Natural killer cell (primary cell): ENCODE data around the gene VPS13D. TPM values are rescaled to one million over a fixed set of nuclear protein-coding genes. Genes with fewer than 3 reads are reported as not detected.

Experiments
- ATAC-seq, 3 donors: fragments of 150-1000 bp in 2 of 3; fragments of 200-7000 bp in 1 of 3; cut with Tn5 transposase; 1 replicate in 1 of 3; 2 replicates in 2 of 3; pipeline ENCODE4 v1.10.0; 2021; ENCODE audit warnings: mild to moderate bottlenecking in 2 of 3, moderate library complexity in 2 of 3
- DNase-seq, 2 donors: peaks; one replicate each; pipeline versions ENCODE4 v3.0.0 to v3.0.0-alpha.2; 2013 to 2021; ENCODE audit warnings: mixed read lengths in 1 of 2
- H3K27ac ChIP-seq: one replicate; pipeline ENCODE4 v1.5.1; 2013; ENCODE audit warnings: mild to moderate bottlenecking, low read length
- H3K27me3 ChIP-seq: one replicate; pipeline ENCODE4 v1.6.1; 2013; ENCODE audit warnings: low read length; ENCODE audit not compliant: control insufficient read depth, insufficient read depth
- H3K36me3 ChIP-seq: one replicate; pipeline ENCODE4 v1.6.1; 2013; ENCODE audit warnings: low read length; ENCODE audit not compliant: control insufficient read depth, insufficient read depth
- H3K4me1 ChIP-seq: one replicate; pipeline ENCODE4 v1.6.1; 2013; ENCODE audit warnings: low read length; ENCODE audit not compliant: control insufficient read depth, insufficient read depth
- H3K4me3 ChIP-seq: one replicate; pipeline ENCODE4 v1.5.1; 2013; ENCODE audit warnings: low read length
- H3K9me3 ChIP-seq: one replicate; pipeline ENCODE4 v1.6.1; 2013; ENCODE audit warnings: low read length; ENCODE audit not compliant: control insufficient read depth, insufficient read depth
- H3K27ac Mint-ChIP-seq, 2 donors: one replicate each; pipeline ENCODE4 v1.8.0; 2022; ENCODE audit warnings: mild to moderate bottlenecking in 2 of 2, mixed read lengths in 2 of 2, moderate library complexity in 1 of 2
- H3K27me3 Mint-ChIP-seq, 2 donors: one replicate each; pipeline ENCODE4 v1.8.0; 2022; ENCODE audit warnings: low read depth in 2 of 2, mixed read lengths in 2 of 2
- H3K36me3 Mint-ChIP-seq: one replicate; pipeline ENCODE4 v1.8.0; 2022; ENCODE audit warnings: mixed read lengths
- H3K4me1 Mint-ChIP-seq, 2 donors: one replicate each; pipeline ENCODE4 v1.8.0; 2022; ENCODE audit warnings: mixed read lengths in 2 of 2
- H3K4me3 Mint-ChIP-seq: one replicate; pipeline ENCODE4 v1.8.0; 2022; ENCODE audit warnings: mild to moderate bottlenecking, moderate library complexity, mixed read lengths
- H3K9me3 Mint-ChIP-seq, 2 donors: one replicate each; pipeline ENCODE4 v1.8.0; 2022; ENCODE audit warnings: mixed read lengths in 2 of 2
- CTCF ChIP-seq: fragments of 200-600 bp; IDR thresholded peaks from one replicate; pipeline ENCODE4 v1.8.0; 2022; ENCODE audit warnings: antibody characterized with exemption
- WGBS: methylation state at CpG from one replicate; pipeline ENCODE4 v1.1.7; 2013; ENCODE audit warnings: missing lambda C conversion rate; ENCODE audit not compliant: insufficient coverage; 5-methylcytosine and 5-hydroxymethylcytosine counted together
- intact Hi-C: fragments of 100-400 bp; cut with micrococcal nuclease; formaldehyde crosslinking; loops from one replicate; pipeline ENCODE4 v1.14.2; 2022
- total RNA-seq, 4 donors: library from RNA; stranded (reverse); fragments of 120-200 nt in 1 of 4; gene quantifications; one replicate each; pipeline versions ENCODE4 v1.2.3 to v1.2.4, GENCODE V29; 2013 to 2022

Gene VPS13D
- total RNA-seq, 3 donors from 2014 or later (not counting 1 experiment from before 2014, with no cell fraction given) = 66.3 to 94.0 (median 81.7) TPM

DNA sequence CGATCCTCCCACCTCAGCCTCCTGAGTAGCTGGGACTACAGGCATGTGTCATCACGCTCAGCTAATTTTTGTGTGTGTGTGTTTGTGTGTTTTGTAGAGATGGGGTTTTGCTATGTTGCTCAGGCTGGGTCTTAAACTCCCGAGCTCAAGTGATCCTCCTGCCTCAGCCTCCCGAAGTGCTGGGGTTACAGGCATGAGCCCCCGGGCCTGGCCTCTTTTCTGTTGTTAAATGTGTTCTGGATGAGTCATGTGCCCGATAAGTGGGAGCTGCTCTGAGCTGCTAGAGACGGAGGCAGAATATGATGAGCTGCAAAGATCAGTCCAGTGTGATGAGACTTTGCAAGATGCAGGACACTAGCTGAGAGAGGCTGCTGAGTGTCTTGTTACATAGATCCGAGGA is 75.5 kb downstream of the VPS13D start:
- ATAC-seq = no peak
- no peak for TF ChIP-seq CTCF
- Mint-ChIP-seq H3K9me3 (no peaks in the 10 kb centered on the region), H3K27ac (no peak overlapping the region), H3K36me3 (peaks cover 28% of the 10 kb centered on the region), H3K27me3 (no peaks in the 10 kb centered on the region), H3K4me1 (peaks cover 0 to 8% of the 10 kb centered on the region in 2 donors), H3K4me3 (no peak overlapping the region)
- no peak overlapping the region for H3K27ac ChIP-seq
- H3K9me3 ChIP-seq = no peaks in the 10 kb centered on the region
- WGBS = 95% methylated on average over 8 of the region's 8 CpGs
- no peak for DNase-seq
- H3K36me3 ChIP-seq = peaks cover 71% of the 10 kb centered on the region
- intact Hi-C loops = no loop called here
- no peak overlapping the region for H3K4me3 ChIP-seq
- H3K4me1 ChIP-seq = no peaks in the 10 kb centered on the region
- no peaks in the 10 kb centered on the region for H3K27me3 ChIP-seq

DNA sequence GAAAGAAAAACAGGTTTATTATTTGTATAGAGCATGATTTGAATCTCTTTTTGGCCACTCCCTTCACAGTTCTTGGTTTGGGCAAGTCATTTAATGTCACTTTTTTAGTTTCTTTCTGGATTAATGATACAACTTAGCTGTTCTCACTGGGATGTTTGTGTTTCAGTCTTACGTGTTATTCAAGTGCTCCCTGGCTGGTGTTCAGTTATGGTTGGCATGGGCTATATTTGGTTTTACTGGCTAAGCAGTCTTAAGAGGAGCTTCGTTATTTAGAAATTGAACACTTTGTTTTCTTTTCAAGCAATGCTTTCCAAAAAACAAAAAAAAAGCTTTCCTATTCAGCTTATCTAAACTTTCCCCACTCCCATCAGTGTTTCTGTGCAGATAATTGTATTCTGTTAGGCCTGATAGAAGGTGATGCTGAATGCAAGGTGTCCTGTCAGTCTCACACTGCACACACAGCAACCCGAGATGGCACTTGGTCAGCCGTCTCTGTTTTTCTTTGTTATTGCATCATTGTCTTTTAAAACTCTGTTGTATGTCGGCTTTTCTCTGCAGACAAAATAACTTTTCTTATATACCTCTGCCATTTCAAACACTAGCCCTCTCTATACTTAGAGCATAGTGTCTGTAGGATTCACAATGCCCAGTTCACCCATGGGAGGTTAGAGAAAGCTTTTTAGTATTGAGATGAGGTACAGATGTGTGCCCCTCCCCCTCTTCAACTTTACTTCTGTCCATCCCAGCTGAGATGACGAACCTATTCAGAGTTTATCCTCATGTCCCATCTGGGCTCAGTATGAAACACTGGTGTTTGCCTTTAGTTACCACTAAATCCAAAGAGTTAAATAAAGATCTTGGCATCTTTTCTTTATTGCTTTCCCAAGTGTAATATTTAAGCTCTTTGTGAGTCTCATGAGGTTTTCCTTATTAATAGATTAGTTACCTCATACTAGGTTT is 80.2 kb downstream of the VPS13D start:
- H3K9me3 ChIP-seq = no peaks in the 10 kb centered on the region
- Mint-ChIP-seq H3K4me3 (no peak overlapping the region), H3K27ac (no peak overlapping the region), H3K36me3 (peaks cover 29% of the 10 kb centered on the region), H3K9me3 (no peaks in the 10 kb centered on the region), H3K4me1 (no peaks in the 10 kb centered on the region), H3K27me3 (no peaks in the 10 kb centered on the region)
- no peak for ATAC-seq
- no peaks in the 10 kb centered on the region for H3K4me1 ChIP-seq
- WGBS = 98% methylated on average over 5 of the region's 6 CpGs
- H3K27ac ChIP-seq = no peak overlapping the region
- no peak for DNase-seq
- intact Hi-C loops = no loop called here
- no peaks in the 10 kb centered on the region for H3K27me3 ChIP-seq
- no peak for TF ChIP-seq CTCF
- peaks cover 78% of the 10 kb centered on the region for H3K36me3 ChIP-seq
- H3K4me3 ChIP-seq = no peak overlapping the region

- ATAC-seq (peak in 2 of 3 donors; percentile 53 to 64), DNase-seq (peak in 1 of 2 donors; percentile 48)
- Mint-ChIP-seq H3K36me3 (peaks cover 32% of the 10 kb centered on the region), H3K9me3 (no peaks in the 10 kb centered on the region), H3K27ac (no peak overlapping the region), H3K4me1 (no peaks in the 10 kb centered on the region), H3K27me3 (no peaks in the 10 kb centered on the region), H3K4me3 (no peak overlapping the region)
- Histone ChIP-seq H3K36me3 (peaks cover 75% of the 10 kb centered on the region), H3K27ac (no peak overlapping the region), H3K27me3 (no peaks in the 10 kb centered on the region), H3K4me3 (no peak overlapping the region), H3K4me1 (no peaks in the 10 kb centered on the region), H3K9me3 (no peaks in the 10 kb centered on the region)
- intact Hi-C loops = loop anchor here (1.0 kb wide), 2 partner anchors 306 to 345 kb away; no protein-coding TSS in a partner anchor
- TF ChIP-seq CTCF = peak; percentile 62
- WGBS = no CpG with 5 or more reads among the region's 1 CpG
Measured at GRCh38 chr1:12314333-12314903, 84.6 kb downstream of the VPS13D start.
